Vagina (tissue), 2 donors: ENCODE data around the gene TIPIN. TPM values are rescaled to one million over a fixed set of nuclear protein-coding genes. Genes with fewer than 3 reads are reported as not detected.

Experiments
- DNase-seq, 2 donors: peaks; one replicate each; pipeline ENCODE4 v3.0.0-alpha.2; 2017; ENCODE audit errors: extremely low spot score in 2 of 2
- H3K27ac ChIP-seq: fragments of 200-600 bp; sonication (generic); one replicate; pipeline ENCODE4 v1.5.1; 2019
- H3K27me3 ChIP-seq: fragments of 200-600 bp; sonication (generic); one replicate; pipeline ENCODE4 v1.5.1; 2019
- H3K36me3 ChIP-seq, 2 donors: fragments of 200-600 bp; sonication (generic); one replicate each; pipeline ENCODE4 v1.5.1; 2017 to 2019
- H3K4me1 ChIP-seq: fragments of 200-600 bp; sonication (generic); one replicate; pipeline ENCODE4 v1.5.1; 2019
- H3K4me3 ChIP-seq, 2 donors: fragments of 200-600 bp; sonication (generic); 1 replicate in 1 of 2; 2 replicates in 1 of 2; pipeline ENCODE4 v1.5.1; 2016 to 2019
- H3K9me3 ChIP-seq: fragments of 200-600 bp; sonication (generic); one replicate; pipeline ENCODE4 v1.5.1; 2019
- POLR2A ChIP-seq, 2 donors: fragments of 450-650 bp; IDR thresholded peaks; one replicate each; pipeline ENCODE4 v1.6.1; 2017; ENCODE audit warnings: antibody characterized with exemption in 2 of 2, mild to moderate bottlenecking in 2 of 2, moderate library complexity in 2 of 2
- POLR2AphosphoS5 ChIP-seq, 2 donors: sonication (generic); formaldehyde crosslinking; IDR thresholded peaks; one replicate each; pipeline ENCODE4 v1.9.0; 2017; ENCODE audit warnings: antibody characterized with exemption in 2 of 2, mild to moderate bottlenecking in 2 of 2, low read depth in 1 of 2; ENCODE audit not compliant: insufficient read depth in 1 of 2
- intact Hi-C: fragments of 100-400 bp; cut with DNase I; formaldehyde crosslinking; loops from one replicate; pipeline ENCODE4 v1.15.1; 2023
- total RNA-seq: library from RNA; depleted of rRNA; stranded (reverse); fragments of >200 nt; gene quantifications from one replicate; pipeline ENCODE4 v1.2.3, GENCODE V29; 2016
- TF ChIP-seq, protein P1 (sequence below), 3 experiments: fragments of 450-650 bp in 2 of 3; fragments of 200-600 bp in 1 of 3; sonication (generic) in 1 of 3; IDR thresholded peaks; one replicate each; pipeline ENCODE4 v1.5.1; 2017 to 2019; ENCODE audit warnings: antibody characterized with exemption in 3 of 3, mild to moderate bottlenecking in 2 of 3, moderate library complexity in 2 of 3

Gene TIPIN
- total RNA-seq = 7.9 TPM

- peak in 1 of 2 donors; percentile 94 for DNase-seq
- H3K9me3 ChIP-seq = no peaks in the 10 kb centered on the region
- H3K4me1 ChIP-seq = no peaks in the 10 kb centered on the region
- no peaks in the 10 kb centered on the region for H3K27me3 ChIP-seq
- peak in 1 of 2 donors; percentile 34 for TF ChIP-seq POLR2A (IDR thresholded peaks at IDR 0.05)
- TF ChIP-seq, protein P1, sequence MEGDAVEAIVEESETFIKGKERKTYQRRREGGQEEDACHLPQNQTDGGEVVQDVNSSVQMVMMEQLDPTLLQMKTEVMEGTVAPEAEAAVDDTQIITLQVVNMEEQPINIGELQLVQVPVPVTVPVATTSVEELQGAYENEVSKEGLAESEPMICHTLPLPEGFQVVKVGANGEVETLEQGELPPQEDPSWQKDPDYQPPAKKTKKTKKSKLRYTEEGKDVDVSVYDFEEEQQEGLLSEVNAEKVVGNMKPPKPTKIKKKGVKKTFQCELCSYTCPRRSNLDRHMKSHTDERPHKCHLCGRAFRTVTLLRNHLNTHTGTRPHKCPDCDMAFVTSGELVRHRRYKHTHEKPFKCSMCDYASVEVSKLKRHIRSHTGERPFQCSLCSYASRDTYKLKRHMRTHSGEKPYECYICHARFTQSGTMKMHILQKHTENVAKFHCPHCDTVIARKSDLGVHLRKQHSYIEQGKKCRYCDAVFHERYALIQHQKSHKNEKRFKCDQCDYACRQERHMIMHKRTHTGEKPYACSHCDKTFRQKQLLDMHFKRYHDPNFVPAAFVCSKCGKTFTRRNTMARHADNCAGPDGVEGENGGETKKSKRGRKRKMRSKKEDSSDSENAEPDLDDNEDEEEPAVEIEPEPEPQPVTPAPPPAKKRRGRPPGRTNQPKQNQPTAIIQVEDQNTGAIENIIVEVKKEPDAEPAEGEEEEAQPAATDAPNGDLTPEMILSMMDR (IDR thresholded peaks at IDR 0.05) = no peak
- peak; percentile 81 to 83 for TF ChIP-seq POLR2AphosphoS5 (IDR thresholded peaks at IDR 0.05; ENCODE audit: insufficient read depth in 1 of 2, low read depth in 1 of 2)
- H3K27ac ChIP-seq = peak within 1 kb of the TSS; percentile 59
- peaks cover 0 to 9% of the 10 kb centered on the region in 2 donors for H3K36me3 ChIP-seq
- H3K4me3 ChIP-seq = peak within 1 kb of the TSS; percentile 64 to 74
- intact Hi-C loops = no loop called here
These were observed at the start of gene TIPIN for GRCh38 chr15:66356359-66357236. Gene TIPIN, minus strand, starts transcription at chr15:66356685. Its CDS starts 3,738 bp downstream, at chr15:66352947.

- Histone ChIP-seq H3K27me3 (no peaks in the 10 kb centered on the region), H3K36me3 (no peaks in the 10 kb centered on the region), H3K4me3 (no peak overlapping the region), H3K27ac (no peak overlapping the region), H3K9me3 (no peaks in the 10 kb centered on the region), H3K4me1 (peaks cover 29% of the 10 kb centered on the region)
- no peak for DNase-seq
- TF ChIP-seq, protein P1 (IDR thresholded peaks at IDR 0.05) = no peak
- no peak for TF ChIP-seq POLR2AphosphoS5 (IDR thresholded peaks at IDR 0.05; ENCODE audit: insufficient read depth in 1 of 2, low read depth in 1 of 2)
- TF ChIP-seq POLR2A (IDR thresholded peaks at IDR 0.05) = no peak
- intact Hi-C loops = no loop called here
These were observed 49.1 kb upstream of the TIPIN start for GRCh38 chr15:66405615-66406014.

DNA sequence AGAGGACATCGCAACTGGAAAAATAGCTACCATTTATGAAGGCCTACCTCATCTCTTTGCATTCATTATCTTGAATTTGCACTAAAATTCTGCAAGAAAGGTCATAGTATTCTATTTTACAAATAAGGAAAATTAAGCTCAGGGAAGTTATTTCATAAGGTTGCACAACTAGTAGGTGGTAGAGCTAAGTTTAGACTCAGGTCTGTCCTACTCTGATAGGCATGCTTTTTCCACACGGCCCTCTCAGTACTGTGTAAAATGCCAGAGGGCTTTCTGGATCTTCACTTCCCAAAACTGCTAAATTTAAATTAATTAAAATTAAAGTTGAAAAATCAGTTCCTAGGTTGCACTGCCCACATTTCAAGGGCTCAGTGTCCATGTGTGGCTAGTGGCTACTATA lies 48.5 kb upstream of the TIPIN start:
- TF ChIP-seq POLR2A (IDR thresholded peaks at IDR 0.05) = no peak
- TF ChIP-seq POLR2AphosphoS5 (IDR thresholded peaks at IDR 0.05; ENCODE audit: insufficient read depth in 1 of 2, low read depth in 1 of 2) = no peak
- TF ChIP-seq, protein P1 (IDR thresholded peaks at IDR 0.05) = no peak

DNA sequence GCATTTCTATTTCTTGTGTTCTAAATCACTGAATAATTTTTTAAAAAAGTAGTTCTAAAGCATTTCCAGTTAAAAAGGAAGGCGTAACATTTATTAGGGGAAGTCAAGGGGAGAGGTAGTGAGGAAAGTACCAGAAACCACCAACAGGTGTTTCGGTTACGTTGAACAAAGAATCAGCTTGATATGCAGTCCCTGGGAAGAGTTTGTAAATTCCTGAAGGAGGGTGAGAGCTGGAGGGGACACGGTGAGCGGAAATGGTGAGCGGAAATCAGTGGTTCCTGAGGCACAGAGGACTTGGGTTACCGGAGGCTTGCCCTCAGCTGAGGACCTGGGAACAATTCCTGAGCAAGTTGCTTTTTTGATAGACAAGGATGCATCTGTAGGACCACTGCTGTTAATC lies 48.0 kb upstream of the TIPIN start:
- intact Hi-C loops = no loop called here
- Histone ChIP-seq H3K4me1 (peaks cover 29% of the 10 kb centered on the region), H3K27me3 (no peaks in the 10 kb centered on the region), H3K4me3 (no peak overlapping the region), H3K36me3 (no peaks in the 10 kb centered on the region), H3K9me3 (no peaks in the 10 kb centered on the region), H3K27ac (no peak overlapping the region)
- TF ChIP-seq POLR2AphosphoS5 (IDR thresholded peaks at IDR 0.05; ENCODE audit: insufficient read depth in 1 of 2, low read depth in 1 of 2) = no peak
- TF ChIP-seq POLR2A (IDR thresholded peaks at IDR 0.05) = no peak
- TF ChIP-seq, protein P1 (IDR thresholded peaks at IDR 0.05) = no peak
- DNase-seq = no peak

More for the DNA sequence above, 48.5 kb upstream of the TIPIN start:
- DNase-seq = no peak
- Histone ChIP-seq H3K9me3 (no peaks in the 10 kb centered on the region), H3K27me3 (no peaks in the 10 kb centered on the region), H3K4me1 (peaks cover 29% of the 10 kb centered on the region), H3K36me3 (no peaks in the 10 kb centered on the region), H3K4me3 (no peak overlapping the region), H3K27ac (no peak overlapping the region)
- intact Hi-C loops = no loop called here

GRCh38 chr15:66404122-66404521 lies 47.6 kb upstream of the TIPIN start:
- intact Hi-C loops = no loop called here

More at GRCh38 chr15:66404122-66404521, 47.6 kb upstream of the TIPIN start:
- Histone ChIP-seq H3K27ac (no peak overlapping the region), H3K27me3 (no peaks in the 10 kb centered on the region), H3K4me3 (no peak overlapping the region), H3K9me3 (no peaks in the 10 kb centered on the region), H3K4me1 (peaks cover 29% of the 10 kb centered on the region), H3K36me3 (no peaks in the 10 kb centered on the region)
- TF ChIP-seq POLR2AphosphoS5 (IDR thresholded peaks at IDR 0.05; ENCODE audit: insufficient read depth in 1 of 2, low read depth in 1 of 2) (no peak), POLR2A (IDR thresholded peaks at IDR 0.05) (no peak)
- TF ChIP-seq, protein P1 (IDR thresholded peaks at IDR 0.05) = no peak
- DNase-seq = no peak
